H1 (cell line): ENCODE data around the gene IL36B.

ENCODE experiments used
- GABPA ChIP-seq: IDR thresholded peaks from 2 replicates; pipeline ENCODE4 v1.6.1; 2011; ENCODE audit warnings: mild to moderate bottlenecking, low read length, moderate library complexity, borderline replicate concordance; ENCODE audit not compliant: insufficient read depth
- HDAC2 ChIP-seq, 2 experiments: fragments of 300-600 bp in 1 of 2; sonication (generic) in 1 of 2; IDR thresholded peaks; 2 replicates each; pipeline ENCODE4 v1.6.1; 2011 to 2012; ENCODE audit warnings: low read depth in 2 of 2, low read length in 2 of 2, mild to moderate bottlenecking in 2 of 2, moderate library complexity in 2 of 2, borderline replicate concordance in 1 of 2, inconsistent platforms in 1 of 2
- JUND ChIP-seq: IDR thresholded peaks from 2 replicates; pipeline ENCODE4 v1.6.1; 2011; ENCODE audit warnings: mild to moderate bottlenecking, improper control_type of control experiment, low read length
- KDM5A ChIP-seq: fragments of 200-600 bp; IDR thresholded peaks from 2 replicates; pipeline ENCODE4 v1.7.1; 2012; ENCODE audit warnings: mild to moderate bottlenecking, low read length, inconsistent platforms, mixed read lengths
- PHF8 ChIP-seq: fragments of 200-600 bp; sonication (generic); conservative IDR thresholded peaks from 2 replicates; pipeline ENCODE4 v1.7.1; 2012; ENCODE audit warnings: low read depth, mild to moderate bottlenecking, inconsistent platforms, low read length, moderate library complexity
- POLR2A ChIP-seq, 2 experiments: IDR thresholded peaks; 1 replicate in 1 of 2; 2 replicates in 1 of 2; pipeline ENCODE4 v1.6.1; 2011; ENCODE audit warnings: low read depth in 2 of 2, low read length in 2 of 2, mild to moderate bottlenecking in 2 of 2; ENCODE audit errors: control extremely low read depth in 1 of 2
- POLR2AphosphoS5 ChIP-seq: IDR thresholded peaks from 2 replicates; pipeline ENCODE4 v1.6.1; 2011; ENCODE audit warnings: low read depth, low read length
- RAD21 ChIP-seq, 2 experiments: IDR thresholded peaks in 1 of 2; conservative IDR thresholded peaks in 1 of 2; 2 replicates each; pipeline ENCODE4 v1.6.1; 2011; ENCODE audit warnings: low read depth in 2 of 2, low read length in 2 of 2, improper control_type of control experiment in 1 of 2, inconsistent platforms in 1 of 2, mild to moderate bottlenecking in 1 of 2, moderate library complexity in 1 of 2
- SAP30 ChIP-seq: fragments of 300-600 bp; sonication (generic); IDR thresholded peaks from 2 replicates; pipeline ENCODE4 v1.7.1; 2012; ENCODE audit warnings: low read length, moderate library complexity, mild to moderate bottlenecking, inconsistent platforms; ENCODE audit not compliant: insufficient read depth, insufficient replicate concordance
- TEAD4 ChIP-seq: IDR thresholded peaks from 2 replicates; pipeline ENCODE4 v1.6.1; 2012; ENCODE audit warnings: low read depth, low read length, inconsistent platforms, mixed read lengths
- YY1 ChIP-seq: IDR thresholded peaks from 2 replicates; pipeline ENCODE4 v1.6.1; 2011; ENCODE audit warnings: low read depth, mild to moderate bottlenecking, low read length
- TF ChIP-seq, protein P1 (sequence below), 3 experiments: IDR thresholded peaks; 1 replicate in 2 of 3; 2 replicates in 1 of 3; pipeline versions ENCODE4 v1.5.1 to v1.6.1; 2011; ENCODE audit warnings: low read length in 3 of 3, mild to moderate bottlenecking in 3 of 3, inconsistent platforms in 2 of 3, low read depth in 1 of 3, moderate library complexity in 1 of 3; ENCODE audit not compliant: insufficient read depth in 1 of 3; ENCODE audit errors: control extremely low read depth in 1 of 3
- TF ChIP-seq, protein P2 (sequence below): IDR thresholded peaks from 2 replicates; pipeline ENCODE4 v1.6.1; 2012; ENCODE audit warnings: inconsistent platforms

DNA sequence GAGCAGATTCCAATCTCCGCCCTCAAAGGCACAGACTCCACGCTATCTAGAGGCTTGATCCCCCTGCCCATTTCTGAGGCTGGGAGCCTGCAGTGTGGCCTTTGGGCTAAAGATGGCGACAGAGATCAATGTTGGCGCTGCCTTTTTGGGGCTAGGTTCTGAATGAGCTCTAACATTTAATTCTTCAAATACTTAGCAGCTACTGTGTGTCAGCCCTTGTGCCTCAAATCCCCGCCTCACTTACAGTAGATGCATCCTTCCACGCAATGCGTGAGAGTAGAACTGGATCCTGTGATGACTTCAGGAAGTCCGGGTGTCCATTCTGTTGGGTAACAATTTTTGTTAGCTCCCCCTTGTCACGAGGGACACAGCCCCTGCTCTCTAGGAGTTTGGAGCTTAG, 27.5 kb upstream of the IL36B start:
- TF ChIP-seq JUND, result no peak
- no peak for TF ChIP-seq SAP30
- TF ChIP-seq, protein P1, sequence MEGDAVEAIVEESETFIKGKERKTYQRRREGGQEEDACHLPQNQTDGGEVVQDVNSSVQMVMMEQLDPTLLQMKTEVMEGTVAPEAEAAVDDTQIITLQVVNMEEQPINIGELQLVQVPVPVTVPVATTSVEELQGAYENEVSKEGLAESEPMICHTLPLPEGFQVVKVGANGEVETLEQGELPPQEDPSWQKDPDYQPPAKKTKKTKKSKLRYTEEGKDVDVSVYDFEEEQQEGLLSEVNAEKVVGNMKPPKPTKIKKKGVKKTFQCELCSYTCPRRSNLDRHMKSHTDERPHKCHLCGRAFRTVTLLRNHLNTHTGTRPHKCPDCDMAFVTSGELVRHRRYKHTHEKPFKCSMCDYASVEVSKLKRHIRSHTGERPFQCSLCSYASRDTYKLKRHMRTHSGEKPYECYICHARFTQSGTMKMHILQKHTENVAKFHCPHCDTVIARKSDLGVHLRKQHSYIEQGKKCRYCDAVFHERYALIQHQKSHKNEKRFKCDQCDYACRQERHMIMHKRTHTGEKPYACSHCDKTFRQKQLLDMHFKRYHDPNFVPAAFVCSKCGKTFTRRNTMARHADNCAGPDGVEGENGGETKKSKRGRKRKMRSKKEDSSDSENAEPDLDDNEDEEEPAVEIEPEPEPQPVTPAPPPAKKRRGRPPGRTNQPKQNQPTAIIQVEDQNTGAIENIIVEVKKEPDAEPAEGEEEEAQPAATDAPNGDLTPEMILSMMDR (IDR thresholded peaks at IDR 0.05; ENCODE audit: control extremely low read depth in 1 of 3, insufficient read depth in 1 of 3, low read depth in 1 of 3, low read length in 3 of 3), result peak; percentile 86 to 88 (median 87)
- no peak for TF ChIP-seq KDM5A
- no peak for TF ChIP-seq HDAC2 (IDR thresholded peaks at IDR 0.05; ENCODE audit: borderline replicate concordance in 1 of 2, low read depth in 2 of 2, low read length in 2 of 2)
- TF ChIP-seq PHF8, result no peak
- no peak for TF ChIP-seq POLR2A (IDR thresholded peaks at IDR 0.05; ENCODE audit: control extremely low read depth in 1 of 2, low read depth in 2 of 2, low read length in 2 of 2)
- peak; percentile 81 to 85 for TF ChIP-seq RAD21 (IDR thresholded peaks at IDR 0.05 in 1 of 2, conservative IDR thresholded peaks at IDR 0.05 in 1 of 2; ENCODE audit: low read depth in 2 of 2, low read length in 2 of 2)
- TF ChIP-seq, protein P2, sequence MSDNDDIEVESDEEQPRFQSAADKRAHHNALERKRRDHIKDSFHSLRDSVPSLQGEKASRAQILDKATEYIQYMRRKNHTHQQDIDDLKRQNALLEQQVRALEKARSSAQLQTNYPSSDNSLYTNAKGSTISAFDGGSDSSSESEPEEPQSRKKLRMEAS, result no peak
- TF ChIP-seq GABPA, result no peak
- TF ChIP-seq TEAD4, result no peak
- no peak for TF ChIP-seq POLR2AphosphoS5
- no peak for TF ChIP-seq YY1
